ENCODE results near the gene BSND. TPM values are rescaled to one million over a fixed set of nuclear protein-coding genes. Genes with fewer than 3 reads are reported as not detected.

The BSND gene
- polyA plus RNA-seq, 1 of the 3 experiments (the other 2 are of a cell fraction) = not detected

DNA sequence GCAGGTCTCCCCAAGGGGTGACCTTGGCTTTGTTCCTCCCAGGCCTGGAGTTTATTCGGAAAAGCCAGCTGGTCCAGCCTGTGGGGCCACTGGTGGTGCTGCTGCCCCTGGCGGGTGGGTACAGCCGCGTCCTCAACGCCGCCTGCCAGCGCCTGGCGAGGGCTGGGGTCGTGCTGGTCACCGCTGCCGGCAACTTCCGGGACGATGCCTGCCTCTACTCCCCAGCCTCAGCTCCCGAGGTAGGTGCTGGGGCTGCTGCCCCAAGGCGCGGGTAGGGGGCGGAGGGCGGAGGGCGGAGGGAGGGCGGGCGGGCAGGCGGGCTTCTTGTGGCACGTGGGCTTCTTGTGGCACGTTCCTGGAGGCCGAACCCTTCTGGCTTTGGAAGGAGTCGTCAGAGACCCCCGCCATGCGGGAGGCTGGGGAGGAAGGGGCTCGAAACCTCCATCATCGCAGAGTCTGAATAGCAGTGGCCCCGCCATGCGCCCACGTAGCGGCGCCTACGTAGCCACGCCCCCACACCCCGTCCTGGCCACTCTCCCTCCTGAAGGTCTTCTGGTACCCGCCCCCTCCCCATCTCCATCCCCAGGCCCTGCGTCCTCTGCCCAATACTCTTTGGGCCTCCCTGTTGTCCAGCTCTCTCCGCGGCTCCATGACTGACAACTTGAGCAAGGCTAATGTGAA, 57.4 kb downstream of the BSND start:
- TF ChIP-seq, protein P1, sequence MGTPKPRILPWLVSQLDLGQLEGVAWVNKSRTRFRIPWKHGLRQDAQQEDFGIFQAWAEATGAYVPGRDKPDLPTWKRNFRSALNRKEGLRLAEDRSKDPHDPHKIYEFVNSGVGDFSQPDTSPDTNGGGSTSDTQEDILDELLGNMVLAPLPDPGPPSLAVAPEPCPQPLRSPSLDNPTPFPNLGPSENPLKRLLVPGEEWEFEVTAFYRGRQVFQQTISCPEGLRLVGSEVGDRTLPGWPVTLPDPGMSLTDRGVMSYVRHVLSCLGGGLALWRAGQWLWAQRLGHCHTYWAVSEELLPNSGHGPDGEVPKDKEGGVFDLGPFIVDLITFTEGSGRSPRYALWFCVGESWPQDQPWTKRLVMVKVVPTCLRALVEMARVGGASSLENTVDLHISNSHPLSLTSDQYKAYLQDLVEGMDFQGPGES (IDR thresholded peaks at IDR 0.05; ENCODE audit: low read depth, low read length) = no peak
- TF ChIP-seq, protein P2, sequence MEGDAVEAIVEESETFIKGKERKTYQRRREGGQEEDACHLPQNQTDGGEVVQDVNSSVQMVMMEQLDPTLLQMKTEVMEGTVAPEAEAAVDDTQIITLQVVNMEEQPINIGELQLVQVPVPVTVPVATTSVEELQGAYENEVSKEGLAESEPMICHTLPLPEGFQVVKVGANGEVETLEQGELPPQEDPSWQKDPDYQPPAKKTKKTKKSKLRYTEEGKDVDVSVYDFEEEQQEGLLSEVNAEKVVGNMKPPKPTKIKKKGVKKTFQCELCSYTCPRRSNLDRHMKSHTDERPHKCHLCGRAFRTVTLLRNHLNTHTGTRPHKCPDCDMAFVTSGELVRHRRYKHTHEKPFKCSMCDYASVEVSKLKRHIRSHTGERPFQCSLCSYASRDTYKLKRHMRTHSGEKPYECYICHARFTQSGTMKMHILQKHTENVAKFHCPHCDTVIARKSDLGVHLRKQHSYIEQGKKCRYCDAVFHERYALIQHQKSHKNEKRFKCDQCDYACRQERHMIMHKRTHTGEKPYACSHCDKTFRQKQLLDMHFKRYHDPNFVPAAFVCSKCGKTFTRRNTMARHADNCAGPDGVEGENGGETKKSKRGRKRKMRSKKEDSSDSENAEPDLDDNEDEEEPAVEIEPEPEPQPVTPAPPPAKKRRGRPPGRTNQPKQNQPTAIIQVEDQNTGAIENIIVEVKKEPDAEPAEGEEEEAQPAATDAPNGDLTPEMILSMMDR (IDR thresholded peaks at IDR 0.05) = no peak
- TF ChIP-seq, protein P3, sequence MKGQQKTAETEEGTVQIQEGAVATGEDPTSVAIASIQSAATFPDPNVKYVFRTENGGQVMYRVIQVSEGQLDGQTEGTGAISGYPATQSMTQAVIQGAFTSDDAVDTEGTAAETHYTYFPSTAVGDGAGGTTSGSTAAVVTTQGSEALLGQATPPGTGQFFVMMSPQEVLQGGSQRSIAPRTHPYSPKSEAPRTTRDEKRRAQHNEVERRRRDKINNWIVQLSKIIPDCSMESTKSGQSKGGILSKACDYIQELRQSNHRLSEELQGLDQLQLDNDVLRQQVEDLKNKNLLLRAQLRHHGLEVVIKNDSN (IDR thresholded peaks at IDR 0.05; ENCODE audit: borderline replicate concordance, low read depth) = no peak
- TF ChIP-seq TCF12 (IDR thresholded peaks at IDR 0.05) = no peak
- TF ChIP-seq ELF1 (IDR thresholded peaks at IDR 0.05) = no peak
- no peak for TF ChIP-seq YY1 (IDR thresholded peaks at IDR 0.05; ENCODE audit: low read depth)
- TF ChIP-seq, protein P4, sequence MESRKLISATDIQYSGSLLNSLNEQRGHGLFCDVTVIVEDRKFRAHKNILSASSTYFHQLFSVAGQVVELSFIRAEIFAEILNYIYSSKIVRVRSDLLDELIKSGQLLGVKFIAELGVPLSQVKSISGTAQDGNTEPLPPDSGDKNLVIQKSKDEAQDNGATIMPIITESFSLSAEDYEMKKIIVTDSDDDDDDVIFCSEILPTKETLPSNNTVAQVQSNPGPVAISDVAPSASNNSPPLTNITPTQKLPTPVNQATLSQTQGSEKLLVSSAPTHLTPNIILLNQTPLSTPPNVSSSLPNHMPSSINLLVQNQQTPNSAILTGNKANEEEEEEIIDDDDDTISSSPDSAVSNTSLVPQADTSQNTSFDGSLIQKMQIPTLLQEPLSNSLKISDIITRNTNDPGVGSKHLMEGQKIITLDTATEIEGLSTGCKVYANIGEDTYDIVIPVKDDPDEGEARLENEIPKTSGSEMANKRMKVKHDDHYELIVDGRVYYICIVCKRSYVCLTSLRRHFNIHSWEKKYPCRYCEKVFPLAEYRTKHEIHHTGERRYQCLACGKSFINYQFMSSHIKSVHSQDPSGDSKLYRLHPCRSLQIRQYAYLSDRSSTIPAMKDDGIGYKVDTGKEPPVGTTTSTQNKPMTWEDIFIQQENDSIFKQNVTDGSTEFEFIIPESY (IDR thresholded peaks at IDR 0.05; ENCODE audit: borderline replicate concordance, low read depth) = no peak
- no peak for TF ChIP-seq SIN3A (IDR thresholded peaks at IDR 0.05; ENCODE audit: borderline replicate concordance, low read depth, low read length)
- TF ChIP-seq NFIC (IDR thresholded peaks at IDR 0.05; ENCODE audit: borderline replicate concordance) = no peak
- TF ChIP-seq, protein P5, sequence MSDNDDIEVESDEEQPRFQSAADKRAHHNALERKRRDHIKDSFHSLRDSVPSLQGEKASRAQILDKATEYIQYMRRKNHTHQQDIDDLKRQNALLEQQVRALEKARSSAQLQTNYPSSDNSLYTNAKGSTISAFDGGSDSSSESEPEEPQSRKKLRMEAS (IDR thresholded peaks at IDR 0.05; ENCODE audit: low read depth) = no peak
- TF ChIP-seq FOSL2 (IDR thresholded peaks at IDR 0.05; ENCODE audit: borderline replicate concordance, low read depth) = no peak
- TF ChIP-seq TAF1 (IDR thresholded peaks at IDR 0.05; ENCODE audit: borderline replicate concordance, low read depth, low read length) = no peak
- TF ChIP-seq EP300 (IDR thresholded peaks at IDR 0.05; ENCODE audit: borderline replicate concordance in 1 of 2, low read depth in 1 of 2, low read length in 1 of 2) = no peak
- TF ChIP-seq POLR2AphosphoS5 (IDR thresholded peaks at IDR 0.05; ENCODE audit: low read depth, low read length) = no peak
- TF ChIP-seq, protein P6, sequence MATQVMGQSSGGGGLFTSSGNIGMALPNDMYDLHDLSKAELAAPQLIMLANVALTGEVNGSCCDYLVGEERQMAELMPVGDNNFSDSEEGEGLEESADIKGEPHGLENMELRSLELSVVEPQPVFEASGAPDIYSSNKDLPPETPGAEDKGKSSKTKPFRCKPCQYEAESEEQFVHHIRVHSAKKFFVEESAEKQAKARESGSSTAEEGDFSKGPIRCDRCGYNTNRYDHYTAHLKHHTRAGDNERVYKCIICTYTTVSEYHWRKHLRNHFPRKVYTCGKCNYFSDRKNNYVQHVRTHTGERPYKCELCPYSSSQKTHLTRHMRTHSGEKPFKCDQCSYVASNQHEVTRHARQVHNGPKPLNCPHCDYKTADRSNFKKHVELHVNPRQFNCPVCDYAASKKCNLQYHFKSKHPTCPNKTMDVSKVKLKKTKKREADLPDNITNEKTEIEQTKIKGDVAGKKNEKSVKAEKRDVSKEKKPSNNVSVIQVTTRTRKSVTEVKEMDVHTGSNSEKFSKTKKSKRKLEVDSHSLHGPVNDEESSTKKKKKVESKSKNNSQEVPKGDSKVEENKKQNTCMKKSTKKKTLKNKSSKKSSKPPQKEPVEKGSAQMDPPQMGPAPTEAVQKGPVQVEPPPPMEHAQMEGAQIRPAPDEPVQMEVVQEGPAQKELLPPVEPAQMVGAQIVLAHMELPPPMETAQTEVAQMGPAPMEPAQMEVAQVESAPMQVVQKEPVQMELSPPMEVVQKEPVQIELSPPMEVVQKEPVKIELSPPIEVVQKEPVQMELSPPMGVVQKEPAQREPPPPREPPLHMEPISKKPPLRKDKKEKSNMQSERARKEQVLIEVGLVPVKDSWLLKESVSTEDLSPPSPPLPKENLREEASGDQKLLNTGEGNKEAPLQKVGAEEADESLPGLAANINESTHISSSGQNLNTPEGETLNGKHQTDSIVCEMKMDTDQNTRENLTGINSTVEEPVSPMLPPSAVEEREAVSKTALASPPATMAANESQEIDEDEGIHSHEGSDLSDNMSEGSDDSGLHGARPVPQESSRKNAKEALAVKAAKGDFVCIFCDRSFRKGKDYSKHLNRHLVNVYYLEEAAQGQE (IDR thresholded peaks at IDR 0.05; ENCODE audit: low read depth, low read length) = no peak
- TF ChIP-seq NRF1 (IDR thresholded peaks at IDR 0.05; ENCODE audit: low read depth, low read length) = no peak
- no peak for TF ChIP-seq MXI1 (IDR thresholded peaks at IDR 0.05; ENCODE audit: low read depth, low read length)
- no peaks in the 10 kb centered on the region for H3F3A ChIP-seq (replicated peaks; ENCODE audit: insufficient read depth)
- H3K9me2 ChIP-seq = no peaks in the 10 kb centered on the region
- CTCF ChIA-PET = interaction anchor here (1.2 kb wide), 1 partner anchor 34 kb away, joined by 3 read pairs; no protein-coding TSS in a partner anchor
- no peak overlapping the region for H2AFZ ChIP-seq (ENCODE audit: low read depth)
- H3K4me3 ChIP-seq (ENCODE audit: low read depth in 2 of 2, low read length in 1 of 2) = no peak overlapping the region
- no peaks in the 10 kb centered on the region for H3K36me3 ChIP-seq (replicated peaks in 1 of 2; ENCODE audit: control insufficient read depth in 1 of 2, insufficient read depth in 2 of 2, low read length in 1 of 2)
- no peaks in the 10 kb centered on the region for H3K79me2 ChIP-seq (ENCODE audit: insufficient read depth)
- H4K20me1 ChIP-seq (ENCODE audit: insufficient read depth) = no peaks in the 10 kb centered on the region
- no peak overlapping the region for H3K9ac ChIP-seq
- POLR2A ChIA-PET = no interaction called here
- H3K9me3 ChIP-seq = no peaks in the 10 kb centered on the region
- 88% methylated on average over 6 of the region's 42 CpGs for WGBS (ENCODE audit: low lambda C conversion rate)
- no peaks in the 10 kb centered on the region for H3K27me3 ChIP-seq (ENCODE audit: insufficient read depth)
- H3K27ac ChIP-seq (ENCODE audit: low read depth in 2 of 2, low read length in 1 of 2) = no peak overlapping the region
- H3K4me2 ChIP-seq = no peak overlapping the region
- H3K4me1 ChIP-seq (ENCODE audit: control insufficient read depth in 1 of 2, insufficient read depth in 2 of 2, low read depth in 1 of 2, low read length in 1 of 2) = peaks cover 0 to 5% of the 10 kb centered on the region in 2 experiments; a peak in 1 of 4 replicates
- DNase-seq = no peak
